ENCODE data around the gene TAAR8.

GRCh38 chr6:132511210-132511830, 41.2 kb upstream of the TAAR8 start:
- no peak for TF ChIP-seq CTCF (IDR thresholded peaks at IDR 0.05; ENCODE audit: low read depth, low read length)
- TF ChIP-seq POLR2A (IDR thresholded peaks at IDR 0.05; ENCODE audit: extremely low read depth, insufficient read length): no peak
- no peak for TF ChIP-seq MAX (IDR thresholded peaks at IDR 0.05; ENCODE audit: low read depth, low read length)
- no peak for TF ChIP-seq MYC (IDR thresholded peaks at IDR 0.05; ENCODE audit: low read depth, low read length)
